Inflammatory macrophage treated with lipopolysaccharide for 1 hour (primary cell): ENCODE results near the gene SNTG2.
"Not testable (repeated sequence)": the region's sequence is repeated elsewhere in the genome, so short reads cannot be mapped to it uniquely, and the experiment has no call there.

Source experiments
- DNase-seq, 2 donors: peaks; one replicate each; pipeline ENCODE4 v3.0.0-alpha.2; 2020 to 2022

Gene SNTG2

DNA sequence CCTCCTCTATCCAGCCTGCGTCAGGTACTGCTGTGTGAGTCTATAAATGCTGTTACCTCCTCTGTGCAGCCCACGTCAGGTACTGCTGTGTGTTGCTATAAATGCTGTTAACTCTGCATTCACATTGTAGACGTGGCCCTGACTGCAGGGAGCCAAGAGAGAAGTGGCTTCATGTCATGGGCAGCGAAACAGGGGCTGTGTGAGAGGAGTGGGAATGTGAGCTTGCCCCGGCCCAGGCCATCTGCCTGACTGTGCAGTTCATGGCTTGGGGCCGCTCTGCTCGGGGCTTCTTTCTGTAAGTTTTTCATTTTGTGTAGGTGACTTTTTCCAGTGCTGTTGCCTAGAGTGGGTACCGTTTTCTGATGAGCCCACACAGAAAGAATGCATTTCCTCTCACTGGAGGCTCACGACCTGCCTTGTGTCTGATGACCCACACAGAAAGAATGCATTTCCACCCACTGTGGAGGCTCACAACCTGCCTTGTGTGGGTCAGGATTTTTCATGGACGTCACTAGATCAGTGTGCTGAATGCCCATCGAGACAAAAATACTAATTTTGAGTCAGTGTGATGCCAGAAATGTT is 104.5 kb downstream of the SNTG2 start:
- DNase-seq: no peak

DNA sequence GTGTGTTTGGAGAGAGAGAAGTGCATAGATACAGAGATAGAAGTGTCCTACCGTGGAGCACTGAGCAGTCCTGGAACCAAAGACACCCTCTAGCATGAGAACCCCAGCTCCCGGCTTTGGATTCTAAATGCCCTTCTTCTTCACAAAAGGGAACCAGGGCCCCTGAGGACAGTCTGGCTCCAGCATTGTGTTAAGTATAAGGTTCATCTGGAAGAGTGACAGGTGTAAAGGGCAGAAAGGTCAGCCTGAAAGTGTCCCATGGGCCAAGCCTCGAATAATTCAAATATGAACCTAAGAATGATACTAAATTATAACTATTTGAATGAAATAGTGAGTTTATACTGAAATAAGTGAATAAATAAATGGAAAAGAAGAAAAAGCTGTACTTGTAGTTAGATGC is 109.7 kb downstream of the SNTG2 start:
- DNase-seq: no peak

DNA sequence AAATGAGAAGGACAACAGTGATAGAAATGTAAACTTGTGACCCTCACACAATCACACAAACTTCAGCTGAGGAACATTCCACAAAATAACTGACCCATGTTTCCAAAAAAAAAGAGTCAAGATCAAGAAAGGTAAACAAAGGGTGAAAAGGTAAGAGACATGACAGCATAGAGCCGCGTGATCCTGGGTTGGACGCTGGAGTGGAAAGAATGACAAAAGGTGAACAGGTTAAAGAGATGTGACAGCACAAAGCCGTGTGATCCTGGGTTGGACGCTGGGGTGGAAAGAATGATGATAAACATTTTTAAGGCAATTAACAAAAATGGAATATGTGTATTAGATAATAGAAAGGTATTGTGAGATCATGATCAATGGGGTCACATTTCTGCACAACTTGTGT is 110.3 kb downstream of the SNTG2 start:
- DNase-seq: no peak

DNA sequence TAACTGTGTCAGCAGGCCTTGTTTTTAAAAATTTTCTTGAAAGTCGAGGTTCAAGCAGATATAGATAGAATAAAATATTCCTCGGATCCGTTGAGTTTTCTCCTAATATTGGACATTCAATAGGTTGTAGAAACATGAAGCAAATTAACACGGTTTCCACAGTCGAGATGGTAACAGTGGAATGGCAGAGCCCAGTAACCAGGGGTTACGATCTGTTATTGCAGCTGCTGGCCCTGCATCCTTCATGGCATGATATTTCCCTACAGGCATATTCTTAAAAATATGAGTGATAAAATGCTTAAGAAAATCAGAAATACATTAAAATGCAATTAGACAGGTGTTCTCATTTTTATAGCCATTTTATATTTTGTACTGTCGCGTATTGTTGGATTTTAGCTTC is 117.6 kb downstream of the SNTG2 start:
- no peak for DNase-seq

DNA sequence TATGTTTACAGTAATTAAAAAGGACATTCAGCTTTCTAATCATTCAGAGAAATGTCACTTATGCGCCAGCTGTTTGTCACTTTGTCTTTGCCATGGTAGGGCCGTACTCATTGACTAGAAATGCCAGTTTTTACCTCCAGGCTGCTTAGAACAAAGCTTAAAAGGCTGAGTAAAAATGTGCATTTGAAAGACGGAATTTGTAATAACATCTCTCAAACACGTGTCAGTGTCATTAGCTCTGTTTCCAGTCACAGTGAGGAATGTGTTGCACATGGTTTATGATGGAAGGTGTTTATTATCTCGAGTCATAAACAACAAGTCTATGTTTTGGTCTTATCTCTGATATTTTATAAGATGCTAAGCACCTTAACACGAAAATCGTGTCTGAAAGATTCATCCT is 118.2 kb downstream of the SNTG2 start:
- no peak for DNase-seq

DNA sequence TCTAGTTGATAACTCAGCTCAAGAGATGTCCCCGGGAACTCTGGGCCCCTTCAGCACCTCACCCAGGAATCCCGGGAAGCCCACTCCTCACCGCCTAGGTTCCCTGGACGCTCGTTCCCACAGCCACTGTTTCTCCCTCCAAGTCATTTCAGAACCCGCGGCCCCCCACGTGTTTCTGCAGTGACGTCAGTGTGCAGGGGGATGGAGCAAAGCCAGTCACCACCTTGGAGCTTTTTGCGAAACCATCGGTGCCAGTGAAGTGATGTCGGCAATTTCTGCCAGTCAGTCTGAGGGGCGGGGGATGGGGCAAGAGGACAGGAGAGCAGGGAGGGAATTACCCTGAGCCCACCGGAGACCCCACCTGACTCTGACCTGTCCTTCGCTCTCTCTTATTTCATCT is 119.2 kb downstream of the SNTG2 start:
- DNase-seq: no peak

DNA sequence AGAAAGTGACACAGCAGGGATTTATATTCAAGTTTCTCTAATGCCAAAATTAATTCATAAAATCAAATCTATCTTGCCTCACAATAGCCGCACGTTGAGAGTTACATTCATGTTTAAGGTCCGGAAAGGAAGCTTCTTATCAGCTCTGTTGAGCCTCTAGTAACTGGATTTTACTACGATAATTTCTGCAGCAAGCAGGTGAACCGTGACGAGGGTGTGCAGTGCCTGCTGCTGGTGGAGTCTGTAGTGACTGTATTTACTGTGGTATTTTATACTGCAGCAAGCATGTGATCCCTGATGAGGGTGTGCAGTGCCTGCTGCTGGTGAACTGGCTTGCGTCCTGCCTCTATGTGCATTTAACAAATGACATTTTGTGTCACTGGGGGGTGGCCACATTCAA is 120.0 kb downstream of the SNTG2 start:
- no peak for DNase-seq

DNA sequence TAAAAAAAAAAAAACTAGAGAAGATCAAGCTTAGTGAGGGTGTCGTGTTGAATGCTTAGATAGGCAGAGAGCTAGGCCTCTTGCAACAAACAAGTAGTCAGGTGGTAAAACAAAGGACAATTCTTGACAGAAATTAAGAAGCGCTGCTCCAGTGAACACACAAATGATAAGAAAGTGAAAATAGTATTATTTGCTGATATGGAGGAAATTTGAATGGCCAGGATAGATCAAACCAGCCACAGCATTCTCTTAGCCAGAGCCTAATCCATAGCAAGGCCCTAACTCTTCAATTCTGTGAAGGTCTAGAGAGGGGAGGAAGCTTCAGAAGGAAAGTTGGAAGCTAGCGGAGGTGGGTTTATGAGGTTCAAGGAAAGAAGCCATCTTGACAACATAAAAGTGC is 121.0 kb downstream of the SNTG2 start:
- DNase-seq: no peak

DNA sequence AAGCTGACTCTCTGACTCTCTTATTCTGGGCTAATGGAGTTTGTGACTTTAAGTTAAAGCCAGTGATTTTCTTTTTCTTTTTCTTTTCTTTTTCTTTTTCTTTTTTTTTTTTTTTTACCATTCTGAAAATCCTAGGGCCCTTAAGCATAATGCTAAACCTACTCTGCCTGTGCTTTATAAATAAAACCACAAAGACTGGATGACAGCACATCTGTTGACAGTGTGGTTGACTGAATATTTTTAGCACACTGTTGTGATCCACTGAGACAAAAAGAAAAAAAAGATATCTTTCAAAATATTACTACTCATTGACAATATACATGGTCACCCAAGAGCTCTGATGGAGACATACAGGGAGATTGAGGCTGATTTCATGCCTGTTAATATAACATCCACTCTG is 121.6 kb downstream of the SNTG2 start:
- no peak for DNase-seq

DNA sequence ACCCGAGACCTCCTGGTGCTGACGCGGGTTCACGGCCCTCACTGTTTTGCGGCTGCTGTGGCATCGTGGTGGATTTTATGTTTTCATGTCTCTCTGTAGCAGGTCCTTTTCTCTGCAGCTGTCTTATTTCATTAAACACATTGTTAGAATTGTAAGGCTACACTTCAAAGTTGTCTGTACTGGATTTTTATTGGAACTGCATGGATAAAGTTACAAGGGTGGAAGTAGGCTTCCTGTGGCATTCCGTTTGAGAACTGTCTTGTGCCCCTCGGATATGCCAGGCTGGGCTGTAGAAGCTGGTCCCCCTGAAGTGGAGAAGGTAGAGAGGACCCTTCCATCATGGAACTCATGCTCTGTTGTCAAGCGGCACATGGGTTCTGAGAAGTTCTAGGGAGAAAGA is 127.3 kb downstream of the SNTG2 start:
- DNase-seq: no peak

DNA sequence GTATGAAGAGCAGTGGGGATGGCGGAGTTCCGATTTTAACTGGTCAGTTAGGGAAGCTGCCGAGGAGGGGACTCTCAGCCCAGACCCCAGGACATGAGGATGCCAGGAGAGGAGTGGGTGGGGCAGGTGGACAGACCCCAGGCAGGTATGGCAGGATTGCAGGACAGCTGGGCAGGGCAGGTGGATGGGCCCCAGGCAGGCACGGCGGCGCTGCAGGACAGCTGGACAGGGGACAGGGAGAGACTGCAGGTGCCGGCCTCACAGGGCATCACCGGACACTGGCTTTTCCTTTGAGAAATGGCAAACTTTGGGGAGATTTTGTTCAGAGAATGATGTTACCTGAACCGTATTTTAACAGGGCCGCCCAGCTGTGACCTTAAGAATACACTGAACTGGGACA is 127.7 kb downstream of the SNTG2 start:
- no peak for DNase-seq

DNA sequence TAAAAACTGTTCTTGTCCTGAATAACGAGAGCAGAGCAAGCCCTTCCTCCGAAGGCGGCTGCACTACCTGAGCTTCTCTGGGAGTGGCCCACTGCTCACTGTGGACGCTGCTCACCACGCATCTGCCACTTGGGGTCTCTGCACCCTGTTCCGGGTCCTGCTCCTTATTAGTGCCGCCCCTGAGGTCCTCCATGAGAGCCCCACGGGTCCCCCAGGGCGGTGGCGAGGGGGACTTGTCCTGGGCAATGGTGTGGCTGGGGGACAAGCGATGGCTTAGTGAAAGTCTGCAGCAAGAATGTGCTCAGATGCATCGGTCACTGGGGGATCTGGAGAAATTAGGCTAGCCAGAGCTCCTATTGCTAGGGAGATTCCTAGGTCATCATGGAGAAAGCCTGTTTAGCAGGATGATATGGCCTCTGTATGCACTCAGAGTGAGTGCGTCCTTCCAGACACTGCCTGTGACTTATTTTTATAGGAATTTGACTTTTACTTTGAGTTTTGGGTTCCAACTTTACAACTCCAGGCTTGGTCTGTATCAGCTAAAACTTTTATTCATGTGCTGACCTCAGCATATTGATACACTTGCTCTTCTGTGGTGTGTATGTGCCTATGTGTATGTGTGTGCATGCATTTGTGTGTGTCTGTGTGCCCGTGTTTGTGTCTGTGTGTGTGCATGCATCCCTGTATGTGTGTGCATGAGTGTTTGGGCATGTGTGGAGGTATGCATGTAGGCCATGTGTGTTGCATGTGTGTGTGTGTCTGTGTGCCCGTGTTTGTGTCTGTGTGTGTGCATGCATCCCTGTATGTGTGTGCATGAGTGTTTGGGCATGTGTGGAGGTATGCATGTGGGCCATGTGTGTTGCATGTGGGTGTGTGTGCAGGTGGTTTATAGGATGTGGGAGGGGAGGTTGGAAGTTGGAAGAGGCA is 129.5 kb downstream of the SNTG2 start:
- no peak for DNase-seq

DNA sequence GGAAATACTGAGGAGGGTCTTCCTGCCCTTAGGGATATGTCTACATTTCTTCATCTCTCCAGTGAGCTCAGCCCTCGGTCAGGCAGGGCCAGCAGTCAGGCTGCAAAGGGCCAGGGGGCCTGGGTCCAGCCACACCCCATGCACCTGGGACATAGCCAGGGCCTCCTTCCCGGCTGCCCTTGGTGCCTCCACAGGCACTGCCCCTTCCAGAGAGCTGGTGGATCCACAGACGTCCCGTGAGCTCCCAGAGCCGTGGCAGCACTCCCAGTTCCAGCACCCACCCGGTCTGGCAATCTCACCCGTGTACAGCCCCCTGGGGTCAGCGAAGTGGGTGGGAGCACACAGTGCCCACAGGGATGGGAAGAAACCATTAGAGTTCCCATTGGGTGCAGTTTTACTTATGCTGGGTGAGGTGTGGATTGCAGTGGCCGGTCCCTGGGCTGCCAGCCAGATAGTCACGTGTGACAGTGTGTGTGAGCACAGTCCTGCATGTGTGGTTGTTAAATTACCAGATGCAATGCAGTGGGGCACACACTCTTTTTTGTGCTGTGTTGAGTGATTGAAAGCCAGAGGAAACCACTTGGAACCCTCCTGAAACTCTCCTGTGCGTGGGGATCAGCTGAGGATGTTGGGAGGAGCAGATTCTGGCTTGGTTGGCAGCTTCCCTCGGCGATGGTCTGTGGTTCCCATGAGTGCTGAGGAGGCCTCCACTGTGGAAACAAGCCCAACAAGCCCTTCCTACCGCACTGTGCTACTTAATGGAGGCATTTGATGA is 131.0 kb downstream of the SNTG2 start:
- no peak for DNase-seq

DNA sequence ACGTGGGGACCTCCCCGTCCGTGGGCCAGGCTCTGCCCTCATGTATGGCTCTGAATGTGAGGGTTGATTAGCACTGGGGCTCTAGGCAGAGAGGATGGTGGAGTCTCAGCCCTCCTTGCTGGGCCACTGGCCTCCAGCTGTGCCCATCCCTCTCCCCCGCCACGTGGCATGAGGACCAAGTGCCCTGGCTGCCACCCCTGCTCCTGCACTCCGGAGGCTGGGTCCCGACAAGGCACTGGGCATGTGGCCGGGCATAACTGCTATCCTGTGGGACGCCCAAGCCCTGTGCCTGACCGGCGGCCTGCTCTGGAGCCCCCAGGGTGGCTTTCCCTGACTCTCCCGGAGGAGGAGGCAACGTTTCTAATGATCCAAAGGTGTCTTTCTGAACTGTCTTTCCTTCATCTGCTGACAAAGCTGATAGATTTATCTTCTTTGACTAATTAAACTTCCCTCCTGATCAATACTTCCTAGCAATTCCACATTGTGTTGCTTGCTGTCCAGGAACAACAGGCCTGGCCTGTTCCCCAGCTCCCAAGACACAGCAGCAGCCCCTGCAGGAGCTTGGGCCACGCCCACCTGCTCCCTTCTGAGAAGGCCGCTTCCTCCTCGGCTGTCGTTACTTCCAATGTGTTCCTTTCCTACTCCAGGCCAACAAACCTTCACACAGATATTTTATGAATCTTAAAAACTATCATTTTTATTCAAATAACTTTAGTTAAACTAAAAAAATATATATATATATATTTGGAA is 132.0 kb downstream of the SNTG2 start:
- DNase-seq: no peak

DNA sequence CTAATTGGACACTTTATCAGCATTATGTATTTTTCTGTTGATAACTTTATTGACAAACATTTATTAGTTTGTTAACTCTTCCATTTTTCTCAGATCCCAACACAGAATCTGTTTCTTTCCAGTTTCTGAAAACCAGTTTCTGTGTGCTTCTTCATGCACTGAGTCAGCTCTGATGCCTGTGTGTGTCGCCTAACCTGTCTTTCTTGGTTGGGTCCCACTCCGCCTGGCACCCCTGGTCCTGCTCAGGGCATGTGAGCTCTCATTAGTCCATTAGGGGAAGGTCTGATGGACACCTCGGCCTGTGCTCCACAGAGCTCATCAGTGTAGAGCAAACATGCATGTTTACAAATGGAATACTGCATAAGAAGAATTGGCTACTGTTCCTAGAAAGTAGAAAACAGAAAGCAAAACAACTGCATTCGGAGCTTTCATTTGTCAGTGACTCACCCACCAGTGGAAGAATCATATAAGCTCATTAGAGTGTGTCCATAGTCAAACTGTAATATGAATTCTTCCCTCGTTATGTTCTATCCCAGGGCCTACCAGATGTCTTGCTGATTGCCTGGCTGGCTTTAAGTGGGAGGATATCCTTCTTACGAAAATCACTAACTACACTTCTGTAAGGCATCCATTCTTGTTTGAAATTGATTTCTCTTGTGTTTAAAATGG is 137.7 kb downstream of the SNTG2 start:
- DNase-seq: no peak

DNA sequence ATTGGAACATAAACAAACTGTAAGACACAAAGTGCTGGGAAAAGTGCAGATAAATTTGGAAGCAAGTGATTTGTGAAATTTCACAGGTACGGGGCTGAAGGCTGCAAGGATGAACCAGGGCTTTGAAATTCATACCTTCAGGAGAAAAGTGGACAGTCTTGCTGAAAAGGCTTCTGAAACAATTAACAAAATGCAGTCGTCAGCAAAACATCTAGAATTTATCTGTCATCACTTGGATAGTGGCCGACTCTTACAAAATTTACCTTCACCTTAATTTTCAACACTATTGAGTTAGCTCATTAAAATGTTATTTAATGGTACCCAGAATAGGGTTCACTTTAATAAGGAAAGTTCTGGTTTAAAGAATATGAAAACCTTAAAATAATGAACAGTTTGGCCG is 138.3 kb downstream of the SNTG2 start:
- DNase-seq: no peak

DNA sequence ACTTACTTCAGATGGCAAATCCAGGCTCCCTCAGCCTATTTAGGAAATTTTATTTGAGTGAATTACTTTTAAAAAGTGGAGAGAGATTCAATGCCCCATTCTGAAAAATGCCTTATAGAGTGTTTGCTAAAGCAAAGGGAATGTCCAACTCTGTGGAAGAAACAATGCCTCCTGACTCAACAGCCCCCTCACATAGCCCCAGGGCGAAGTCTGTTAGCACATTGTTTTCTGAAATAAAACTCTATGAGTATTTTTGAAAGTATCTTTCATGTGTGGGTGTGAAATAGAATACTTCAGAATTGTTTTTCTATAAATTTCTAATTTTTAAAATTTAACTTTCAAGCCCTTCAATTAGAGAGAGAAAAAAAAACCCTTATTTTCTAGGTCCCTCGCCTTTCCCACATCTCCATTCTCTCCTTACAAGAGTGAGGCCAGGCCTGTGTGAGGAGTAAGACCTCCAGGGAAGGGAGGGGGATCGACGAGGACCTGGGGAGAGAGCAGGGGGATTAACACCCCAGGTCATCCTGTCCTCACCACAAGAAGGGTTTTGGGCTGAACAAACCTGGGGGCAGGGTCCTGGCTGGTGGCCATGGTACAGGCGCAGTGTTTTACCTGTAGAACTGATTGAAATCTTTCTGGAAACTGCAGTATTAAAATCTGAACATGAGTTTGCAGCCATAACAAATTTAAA is 141.4 kb downstream of the SNTG2 start:
- no peak for DNase-seq

DNA sequence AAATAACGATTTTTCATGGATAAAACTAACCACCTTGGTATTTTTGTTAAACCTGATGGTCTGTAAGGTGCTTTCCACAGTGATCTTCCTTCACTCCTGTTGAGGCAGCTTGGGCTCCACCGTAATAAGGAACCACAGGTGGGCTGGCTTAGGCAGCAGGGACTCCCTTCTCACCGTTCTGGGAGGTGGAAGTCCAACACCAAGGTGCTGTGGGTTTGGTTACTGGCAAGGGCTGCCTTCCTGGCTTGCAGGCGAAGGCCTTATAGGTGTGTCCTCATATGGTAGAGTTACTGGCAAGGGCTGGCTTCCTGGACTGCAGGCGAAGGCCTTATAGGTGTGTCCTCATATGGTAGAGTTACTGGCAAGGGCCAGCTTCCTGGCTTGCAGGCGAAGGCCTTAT is 143.0 kb downstream of the SNTG2 start:
- DNase-seq: not testable (repeated sequence)

DNA sequence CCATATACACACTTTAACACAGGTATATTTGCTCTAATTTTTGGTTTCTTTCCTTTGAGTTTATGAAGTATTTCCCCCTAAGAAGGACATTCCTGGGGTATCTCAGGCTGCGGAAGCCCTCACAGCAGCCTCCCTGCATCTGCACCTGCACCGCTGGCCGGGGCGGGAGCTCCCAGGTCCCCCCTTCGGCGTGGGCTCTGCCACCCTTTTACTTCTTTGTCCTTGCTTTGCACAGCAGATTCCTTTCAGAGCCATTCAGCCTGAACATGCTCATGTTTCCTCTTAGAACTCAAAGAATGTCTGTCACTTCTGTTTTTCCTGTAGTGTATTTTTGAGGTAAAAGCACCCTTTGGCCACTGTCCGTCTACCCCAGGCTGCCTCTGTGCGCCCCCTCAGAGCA is 146.5 kb downstream of the SNTG2 start:
- no peak for DNase-seq

DNA sequence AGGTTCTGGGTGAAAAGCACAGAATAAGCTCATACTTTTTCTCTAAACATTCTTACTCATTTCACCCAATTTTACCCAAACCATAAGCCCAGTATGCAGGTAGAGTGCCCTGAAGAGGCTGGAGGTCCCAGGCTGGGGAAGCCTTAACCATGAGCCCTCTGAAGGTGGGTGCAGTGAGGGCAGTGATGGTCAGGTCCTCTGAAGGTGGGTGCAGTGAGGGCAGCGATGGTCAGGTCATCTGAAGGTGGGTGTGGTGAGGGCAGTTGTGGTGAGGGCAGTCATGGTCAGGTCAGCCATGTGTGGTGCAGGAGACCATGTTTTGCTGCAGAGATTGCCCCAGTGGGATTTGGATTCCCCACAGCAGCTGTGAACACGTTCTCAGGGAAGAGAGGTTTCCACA is 148.8 kb downstream of the SNTG2 start:
- no peak for DNase-seq

DNA sequence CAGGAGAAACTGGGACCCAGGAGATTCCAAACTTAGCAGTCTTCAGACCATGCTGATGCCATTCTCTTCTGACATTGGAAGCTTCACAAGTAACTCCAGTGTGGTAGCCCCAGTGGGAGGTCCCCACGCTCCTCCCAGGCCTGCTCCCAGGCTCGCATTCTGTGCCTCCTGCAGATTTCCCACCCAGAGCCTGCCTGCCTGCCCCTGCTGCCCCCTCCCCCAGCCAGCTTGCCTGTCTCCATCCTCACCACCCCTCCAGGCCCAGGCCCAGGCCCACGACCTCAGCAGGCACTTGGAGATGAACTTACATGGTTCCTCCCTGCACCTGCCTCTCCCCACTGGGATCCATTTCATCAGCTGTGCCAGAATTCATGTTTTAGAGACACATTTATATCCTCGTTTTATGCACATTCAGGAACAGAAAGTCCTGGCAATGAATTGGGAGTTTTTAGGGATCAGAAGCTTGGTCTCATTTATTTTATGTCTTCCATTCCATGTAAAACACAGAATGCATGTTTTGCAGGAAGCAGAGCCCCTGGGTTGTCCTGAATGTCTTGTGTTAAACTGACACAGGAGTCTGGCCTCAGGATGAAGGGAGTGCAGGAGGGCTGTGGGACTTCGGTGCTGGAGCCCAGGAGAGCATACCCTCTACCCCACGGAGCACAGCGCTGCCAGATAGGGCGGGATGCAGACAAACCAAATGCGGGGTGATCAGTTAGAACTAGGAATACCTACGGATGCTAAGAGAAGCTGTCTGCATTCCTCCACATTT is 150.5 kb downstream of the SNTG2 start:
- no peak for DNase-seq
